ENCODE results near the gene CES3.

CES3 gene

DNA sequence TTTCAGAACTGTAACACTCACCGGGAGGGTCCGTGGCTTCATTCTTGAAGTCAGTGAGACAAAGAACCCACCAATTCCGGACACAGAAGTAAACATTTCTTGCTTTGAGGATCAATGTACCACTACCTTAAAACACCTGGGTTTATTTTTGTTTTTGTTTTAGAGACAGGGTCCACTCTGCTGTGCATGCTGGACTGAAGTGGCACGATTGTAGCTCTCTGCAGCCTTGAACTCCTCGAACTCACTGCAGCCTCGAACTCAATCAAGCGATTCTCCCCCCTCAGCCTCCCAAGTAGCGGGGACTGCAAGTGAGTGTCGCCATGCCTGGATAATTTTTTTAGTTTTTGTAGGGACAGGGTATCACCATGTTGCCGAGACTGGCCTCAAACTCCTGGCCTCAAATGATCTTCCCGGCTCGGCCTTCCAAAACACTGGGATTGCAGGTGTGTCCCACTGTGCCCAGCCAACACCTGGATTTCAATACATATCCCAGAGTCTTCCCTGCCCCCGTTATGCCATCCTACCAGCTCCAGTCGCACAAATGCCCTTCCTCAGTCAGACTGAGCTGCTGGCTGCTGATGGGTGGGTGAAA, 14.3 kb downstream of the CES3 start:
- TF ChIP-seq, protein P1, sequence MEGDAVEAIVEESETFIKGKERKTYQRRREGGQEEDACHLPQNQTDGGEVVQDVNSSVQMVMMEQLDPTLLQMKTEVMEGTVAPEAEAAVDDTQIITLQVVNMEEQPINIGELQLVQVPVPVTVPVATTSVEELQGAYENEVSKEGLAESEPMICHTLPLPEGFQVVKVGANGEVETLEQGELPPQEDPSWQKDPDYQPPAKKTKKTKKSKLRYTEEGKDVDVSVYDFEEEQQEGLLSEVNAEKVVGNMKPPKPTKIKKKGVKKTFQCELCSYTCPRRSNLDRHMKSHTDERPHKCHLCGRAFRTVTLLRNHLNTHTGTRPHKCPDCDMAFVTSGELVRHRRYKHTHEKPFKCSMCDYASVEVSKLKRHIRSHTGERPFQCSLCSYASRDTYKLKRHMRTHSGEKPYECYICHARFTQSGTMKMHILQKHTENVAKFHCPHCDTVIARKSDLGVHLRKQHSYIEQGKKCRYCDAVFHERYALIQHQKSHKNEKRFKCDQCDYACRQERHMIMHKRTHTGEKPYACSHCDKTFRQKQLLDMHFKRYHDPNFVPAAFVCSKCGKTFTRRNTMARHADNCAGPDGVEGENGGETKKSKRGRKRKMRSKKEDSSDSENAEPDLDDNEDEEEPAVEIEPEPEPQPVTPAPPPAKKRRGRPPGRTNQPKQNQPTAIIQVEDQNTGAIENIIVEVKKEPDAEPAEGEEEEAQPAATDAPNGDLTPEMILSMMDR (IDR thresholded peaks at IDR 0.05; ENCODE audit: extremely low read depth, missing control alignments) = no peak
- no peak for DNase-seq (ENCODE audit: low spot score)

DNA sequence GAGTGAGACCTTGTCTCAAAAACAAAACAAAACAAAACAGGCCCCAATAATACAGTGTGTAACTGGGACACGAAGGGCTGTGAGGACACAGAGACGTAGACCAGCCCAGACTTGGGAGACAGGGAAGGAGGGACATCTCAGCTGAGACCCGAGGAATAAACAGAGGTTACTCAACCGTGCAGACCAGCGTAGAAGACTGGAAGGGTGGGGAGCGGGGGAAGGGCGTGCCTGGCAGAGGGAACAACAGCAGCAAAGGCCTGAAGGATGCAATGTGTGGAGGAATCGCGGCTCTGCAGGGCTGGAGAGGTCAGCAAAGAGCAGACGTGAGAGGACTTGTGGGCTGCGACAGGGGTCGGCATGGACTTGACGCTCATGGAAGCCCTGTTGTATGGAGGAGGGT, 15.7 kb downstream of the CES3 start:
- DNase-seq (ENCODE audit: low spot score) = no peak
- TF ChIP-seq, protein P1 (IDR thresholded peaks at IDR 0.05; ENCODE audit: extremely low read depth, missing control alignments) = no peak

DNA sequence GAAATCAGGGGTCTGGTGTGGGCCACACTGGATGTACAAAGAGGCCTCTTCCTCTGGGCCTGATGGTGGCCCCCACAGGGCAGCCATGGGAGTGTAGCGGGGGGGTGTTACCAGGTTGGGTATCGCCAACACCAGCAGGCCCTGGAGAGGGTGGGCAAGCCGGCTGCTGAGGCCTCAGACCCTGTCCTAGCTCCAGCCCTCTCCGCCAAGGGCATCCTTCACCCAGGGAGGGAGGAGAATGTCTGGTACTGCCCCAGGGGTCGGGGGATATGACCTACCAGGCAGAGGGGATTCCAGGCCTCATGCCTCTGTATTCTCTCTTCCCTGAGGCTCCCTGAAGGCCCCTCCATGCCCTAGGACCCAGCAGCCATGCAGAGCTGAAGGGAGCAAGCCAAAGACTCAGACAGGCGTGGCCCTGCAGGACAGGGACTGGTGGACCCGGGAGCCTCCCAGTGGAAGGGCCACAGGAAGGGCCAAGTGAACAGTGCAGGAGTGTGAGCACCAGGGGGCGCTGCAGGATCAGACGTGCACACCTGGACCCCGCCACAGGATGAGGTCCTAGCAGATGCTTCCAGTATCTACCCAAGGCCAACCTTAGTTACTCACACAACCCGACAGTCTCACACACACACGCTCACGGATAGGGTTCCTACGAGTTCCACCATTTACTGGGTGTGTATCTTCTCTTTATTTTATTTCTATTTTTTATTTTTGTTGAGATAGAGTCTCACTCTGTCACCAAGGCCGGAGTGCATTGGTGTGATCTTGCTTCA, 16.5 kb downstream of the CES3 start:
- DNase-seq (ENCODE audit: low spot score) = peak; percentile 92
- TF ChIP-seq, protein P1 (IDR thresholded peaks at IDR 0.05; ENCODE audit: extremely low read depth, missing control alignments) = peak; percentile 94

DNA sequence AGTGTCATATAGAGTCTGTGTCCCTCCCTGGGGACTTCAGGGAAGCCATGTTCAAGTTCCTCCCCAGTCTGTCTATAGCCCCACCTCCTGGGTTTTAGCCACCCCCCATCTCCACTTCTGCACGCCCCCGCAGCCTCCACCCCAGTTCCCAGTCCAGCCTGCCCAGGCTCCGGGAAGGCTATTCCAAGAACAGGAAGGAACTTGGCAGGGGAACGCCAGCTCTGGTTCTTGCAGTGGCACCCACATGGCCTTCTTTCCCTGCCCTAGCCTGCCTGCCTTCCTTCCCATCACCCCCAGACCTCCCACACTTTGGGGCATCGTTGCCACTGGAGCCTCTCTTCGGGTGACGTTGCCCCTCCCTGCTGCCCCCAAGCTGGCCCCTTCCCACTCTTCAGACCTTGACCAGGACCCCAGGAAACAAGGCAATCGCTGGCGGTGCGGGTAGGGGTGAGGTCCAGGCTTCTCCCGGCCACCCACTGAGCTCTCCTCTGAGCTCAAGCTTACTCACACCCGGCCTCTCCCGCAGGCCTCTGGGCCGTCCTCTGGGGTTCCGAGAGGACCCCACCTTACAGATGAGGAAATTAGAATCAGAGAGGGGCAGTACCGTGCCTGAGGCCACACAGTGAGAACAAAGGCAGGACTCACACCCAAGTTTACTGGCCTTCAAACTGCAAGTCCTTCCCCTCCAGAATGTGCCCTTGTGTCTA, 18.1 kb downstream of the CES3 start:
- DNase-seq (ENCODE audit: low spot score) = no peak
- TF ChIP-seq, protein P1 (IDR thresholded peaks at IDR 0.05; ENCODE audit: extremely low read depth, missing control alignments) = no peak

DNA sequence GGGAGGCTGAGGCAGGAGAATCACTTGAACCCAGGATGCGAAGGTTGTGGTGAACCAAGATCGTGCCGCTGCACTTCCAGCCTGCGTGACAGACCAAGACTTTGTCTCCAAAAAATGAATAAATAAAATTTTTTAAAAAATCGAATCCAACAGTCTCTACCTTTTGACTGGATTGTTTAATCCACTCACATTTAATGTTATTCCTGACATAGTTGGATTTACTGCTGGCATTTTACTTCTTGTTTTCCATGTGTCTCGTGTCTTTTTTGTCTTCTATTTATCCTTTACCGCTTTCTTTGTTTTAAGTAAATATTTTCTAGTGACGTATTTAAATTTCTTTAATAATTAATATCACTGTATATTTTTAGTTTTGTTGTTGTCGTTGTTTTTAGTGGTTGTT, 22.0 kb downstream of the CES3 start:
- DNase-seq (ENCODE audit: low spot score) = no peak
- TF ChIP-seq, protein P1 (IDR thresholded peaks at IDR 0.05; ENCODE audit: extremely low read depth, missing control alignments) = no peak

DNA sequence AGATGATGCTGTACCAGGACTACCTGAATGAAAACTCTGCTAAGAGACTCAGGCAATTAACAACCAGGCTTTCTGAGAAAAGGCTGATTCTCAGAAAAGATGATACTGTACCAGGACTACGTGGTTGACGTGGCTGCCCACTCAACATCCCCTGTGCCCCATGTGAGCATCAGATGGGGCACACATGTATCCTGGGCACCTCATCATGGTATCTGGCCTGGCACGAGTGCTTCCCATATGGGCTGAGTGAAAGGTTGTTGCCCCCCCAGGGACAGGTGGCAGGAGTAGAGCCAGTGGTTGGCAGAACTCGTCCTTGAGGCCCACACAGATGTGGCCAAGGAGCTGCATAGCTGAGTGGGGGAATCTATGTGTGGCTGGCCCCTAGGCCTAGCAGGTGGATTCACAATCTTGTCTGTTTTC, 23.8 kb downstream of the CES3 start:
- TF ChIP-seq, protein P1 (IDR thresholded peaks at IDR 0.05; ENCODE audit: extremely low read depth, missing control alignments) = no peak
- no peak for DNase-seq (ENCODE audit: low spot score)

DNA sequence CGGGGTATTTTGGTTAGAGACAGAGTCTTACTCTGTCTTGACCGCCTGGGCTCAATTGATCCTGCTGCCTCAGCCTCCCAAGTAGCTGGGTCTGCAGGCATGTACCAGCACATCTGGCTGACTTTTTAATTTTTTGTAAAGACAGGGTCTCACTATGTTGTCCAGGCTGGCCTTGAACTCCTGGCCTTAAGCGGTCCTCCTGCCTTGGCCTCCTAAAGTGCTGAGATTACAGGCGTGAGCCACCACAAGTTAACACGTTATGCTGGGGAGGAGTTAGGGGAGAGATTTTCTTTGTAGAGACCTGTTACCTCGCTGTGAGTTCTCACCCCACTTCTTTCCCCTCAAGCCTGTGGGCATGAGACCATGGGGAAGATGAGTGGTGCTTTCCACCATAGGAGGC, 25.5 kb downstream of the CES3 start:
- no peak for DNase-seq (ENCODE audit: low spot score)
- TF ChIP-seq, protein P1 (IDR thresholded peaks at IDR 0.05; ENCODE audit: extremely low read depth, missing control alignments) = no peak

Measured in GM20000 (cell line).